GM20000 (cell line): Measurements from ENCODE around the gene MRPL2.

Experiments
- DNase-seq: peaks from one replicate; pipeline ENCODE4 v3.0.0; 2012; ENCODE audit warnings: low spot score
- CTCF ChIP-seq: IDR thresholded peaks from 2 replicates; pipeline ENCODE4 v1.5.1; 2012; ENCODE audit warnings: mild to moderate bottlenecking, control low read depth; ENCODE audit errors: extremely low read depth, missing control alignments

Gene MRPL2

GRCh38 chr6:43016176-43016942, 42.9 kb downstream of the MRPL2 start:
- DNase-seq = no peak
- no peak for TF ChIP-seq CTCF

DNA sequence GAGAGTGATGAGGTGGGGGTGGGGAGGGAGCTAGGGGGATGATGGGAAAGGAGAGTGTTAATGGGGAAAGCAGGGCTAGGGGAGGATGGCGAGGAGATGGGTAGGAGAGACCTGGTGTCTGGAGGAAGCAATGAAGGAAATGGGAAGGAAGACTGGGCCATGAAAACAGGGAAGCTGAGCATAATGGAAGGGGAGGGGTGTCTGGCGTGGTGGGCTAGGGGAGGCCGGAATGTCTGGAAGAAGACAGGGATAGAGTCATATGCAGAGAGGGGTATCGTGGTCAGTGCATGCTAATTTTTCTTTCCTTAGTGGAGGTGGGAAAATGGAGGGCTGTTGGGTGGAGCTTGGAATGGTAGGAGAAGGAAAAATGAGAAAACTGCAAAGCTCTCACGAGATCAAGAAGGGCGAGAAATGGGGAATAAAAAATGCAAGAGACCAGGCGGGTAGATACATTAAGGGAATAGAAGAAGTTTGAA, 44.8 kb downstream of the MRPL2 start:
- DNase-seq = no peak
- no peak for TF ChIP-seq CTCF

- no peak for TF ChIP-seq CTCF
- DNase-seq = peak; percentile 99
Observed at GRCh38 chr6:43013843-43014433, 45.3 kb downstream of the MRPL2 start, which contains the start of the genes KLHDC3 and MEA1. TSS of gene KLHDC3 (plus strand) at chr6:43014249. CDS start at chr6:43017193, 2,944 bp downstream. TSS of gene MEA1 (minus strand) at chr6:43013946. CDS start at chr6:43013813, 133 bp downstream.

- DNase-seq = no peak
- no peak for TF ChIP-seq CTCF
Observed at GRCh38 chr6:43013097-43013842, 46.0 kb downstream of the MRPL2 start.

- no peak for TF ChIP-seq CTCF
- DNase-seq = no peak
Observed at GRCh38 chr6:43012364-43012763, 46.9 kb downstream of the MRPL2 start.

GRCh38 chr6:43011207-43011606, 48.0 kb downstream of the MRPL2 start:
- no peak for TF ChIP-seq CTCF
- DNase-seq = no peak

- peak; percentile 47 for TF ChIP-seq CTCF
- peak; percentile 37 for DNase-seq
Observed at GRCh38 chr6:43009124-43009523, 50.1 kb downstream of the MRPL2 start.
